Kidney (tissue), 14 donors: ENCODE results near the gene NECAB3. TPM values are rescaled to one million over a fixed set of nuclear protein-coding genes. Genes with fewer than 3 reads are reported as not detected.

ENCODE experiments used
- DNase-seq, 5 donors: peaks; one replicate each; pipeline ENCODE4 v3.0.0-alpha.2; 2013 to 2020
- FAIRE-seq: peaks from 2 replicates; lab custom pipeline; 2012; peaks lifted over from hg19 to GRCh38; lab: Jason Lieb, UNC
- H3K27ac ChIP-seq, 2 donors: one replicate each; pipeline ENCODE4 v1.7.0; 2013; ENCODE audit warnings: low read depth in 2 of 2, low read length in 2 of 2, inconsistent platforms in 1 of 2
- H3K27me3 ChIP-seq: one replicate; pipeline ENCODE4 v1.7.1; 2013; ENCODE audit warnings: low read length, inconsistent platforms; ENCODE audit not compliant: control insufficient read depth, insufficient read depth
- H3K36me3 ChIP-seq, 3 donors: one replicate each; pipeline versions ENCODE4 v1.7.0 to v1.7.1; 2013; ENCODE audit warnings: low read length in 3 of 3, control low read depth in 1 of 3, inconsistent platforms in 1 of 3; ENCODE audit not compliant: insufficient read depth in 3 of 3, control insufficient read depth in 2 of 3
- H3K4me1 ChIP-seq, 3 donors: one replicate each; pipeline versions ENCODE4 v1.7.0 to v1.7.1; 2013; ENCODE audit warnings: low read length in 3 of 3, inconsistent platforms in 1 of 3, low read depth in 1 of 3; ENCODE audit not compliant: control insufficient read depth in 2 of 3, insufficient read depth in 2 of 3
- H3K4me3 ChIP-seq, 3 donors: one replicate each; pipeline versions ENCODE4 v1.7.0 to v1.8.1; 2013; ENCODE audit warnings: low read length in 3 of 3, control low read depth in 1 of 3, inconsistent platforms in 1 of 3
- H3K9ac ChIP-seq, 3 donors: one replicate each; pipeline versions ENCODE4 v1.7.0 to v1.7.1; 2013; ENCODE audit warnings: low read length in 3 of 3, control low read depth in 1 of 3, inconsistent platforms in 1 of 3
- H3K9me3 ChIP-seq, 3 donors: one replicate each; pipeline versions ENCODE4 v1.7.0 to v1.7.1; 2013; ENCODE audit warnings: low read length in 3 of 3, control low read depth in 1 of 3, inconsistent platforms in 1 of 3; ENCODE audit not compliant: control insufficient read depth in 2 of 3, insufficient read depth in 1 of 3
- intact Hi-C: fragments of 100-400 bp; cut with DNase I; formaldehyde crosslinking; loops from one replicate; pipeline ENCODE4 v1.11.1; 2022
- polyA plus RNA-seq: library from polyadenylated mRNA; stranded (reverse); fragments of 350-450 nt; fragmentation: Illumina TruSeq; extraction: RNeasy Lipid Tissue Mini Kit (QIAGEN cat#74804); gene quantifications from one replicate; pipeline ENCODE4 v1.2.3, GENCODE V29; 2014; ENCODE audit warnings: low read depth, low replicate concordance; ENCODE audit not compliant: insufficient read depth
- total RNA-seq: library from RNA; stranded (reverse); fragmentation: NEBNext Ultra II Directional; extraction: Animal tissue kit (Norgen Biotek cat#: 25700); gene quantifications from one replicate; pipeline ENCODE4 v1.2.1, GENCODE V29; 2021
- TF ChIP-seq, protein P1 (sequence below): IDR thresholded peaks from 3 replicates; pipeline ENCODE4 v1.5.1; 2012; ENCODE audit warnings: mild to moderate bottlenecking, moderate library complexity, borderline replicate concordance; ENCODE audit not compliant: insufficient read depth; ENCODE audit errors: extremely low read depth
- donor health status: control.
- donor health status: control.
- donor health status: control.
- donor health status: control.
- donor health status: control.
- donor health status: DM: yes; HTN: yes; CAD: no.
- donor health status: Normal renal cell carcinoma (clear cell type).

NECAB3 gene
- total and polyA plus RNA-seq, 2 donors from 2014 or later = 19.7 to 35.6 TPM

DNA sequence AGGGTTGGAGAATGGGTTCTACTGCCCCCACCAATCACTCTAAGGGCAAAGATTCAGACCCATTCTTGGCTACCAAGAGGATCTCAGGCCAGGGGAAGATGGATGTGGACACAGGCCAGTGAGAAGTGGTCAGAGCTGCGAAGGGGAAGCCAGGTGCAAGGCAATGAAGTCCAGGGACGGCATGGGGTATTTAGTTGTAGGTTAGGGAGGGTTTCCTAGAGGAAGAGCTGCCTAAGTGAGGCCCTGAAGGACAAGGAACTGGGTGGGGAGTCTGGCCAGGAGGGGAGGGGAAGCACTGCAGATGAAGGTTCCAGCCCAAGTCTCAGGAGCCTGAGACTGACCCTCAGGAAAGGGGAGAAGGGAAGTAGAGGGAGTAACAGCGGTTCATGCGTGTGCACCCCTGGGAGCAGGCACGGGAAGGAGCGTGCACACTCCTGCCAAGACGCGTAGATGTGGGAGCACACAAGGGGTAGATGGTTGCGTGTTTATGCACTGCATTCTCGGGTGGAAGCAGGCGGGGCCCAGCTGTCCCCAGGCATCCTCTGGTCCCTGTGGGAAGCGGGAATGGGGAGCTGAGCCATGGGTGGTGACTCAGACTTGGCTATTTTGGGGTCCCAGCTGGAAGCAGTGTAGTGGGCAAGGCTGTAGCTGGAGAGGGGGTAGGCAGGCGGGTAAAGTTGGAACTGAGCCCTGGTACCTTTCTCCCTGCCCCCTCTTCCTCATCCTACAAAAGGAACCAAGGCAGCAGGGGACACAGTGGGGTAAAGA lies 4.2 kb downstream of the NECAB3 start:
- peaks cover 0 to 32% (median 4%) of the 10 kb centered on the region in 3 donors for H3K4me1 ChIP-seq
- no peak for DNase-seq
- no peak for FAIRE-seq
- H3K36me3 ChIP-seq = peaks cover 0 to 5% (median 0%) of the 10 kb centered on the region in 3 donors
- no peak overlapping the region for H3K9ac ChIP-seq
- intact Hi-C loops = no loop called here
- H3K27ac ChIP-seq = no peak overlapping the region
- no peak overlapping the region for H3K4me3 ChIP-seq
- TF ChIP-seq, protein P1, sequence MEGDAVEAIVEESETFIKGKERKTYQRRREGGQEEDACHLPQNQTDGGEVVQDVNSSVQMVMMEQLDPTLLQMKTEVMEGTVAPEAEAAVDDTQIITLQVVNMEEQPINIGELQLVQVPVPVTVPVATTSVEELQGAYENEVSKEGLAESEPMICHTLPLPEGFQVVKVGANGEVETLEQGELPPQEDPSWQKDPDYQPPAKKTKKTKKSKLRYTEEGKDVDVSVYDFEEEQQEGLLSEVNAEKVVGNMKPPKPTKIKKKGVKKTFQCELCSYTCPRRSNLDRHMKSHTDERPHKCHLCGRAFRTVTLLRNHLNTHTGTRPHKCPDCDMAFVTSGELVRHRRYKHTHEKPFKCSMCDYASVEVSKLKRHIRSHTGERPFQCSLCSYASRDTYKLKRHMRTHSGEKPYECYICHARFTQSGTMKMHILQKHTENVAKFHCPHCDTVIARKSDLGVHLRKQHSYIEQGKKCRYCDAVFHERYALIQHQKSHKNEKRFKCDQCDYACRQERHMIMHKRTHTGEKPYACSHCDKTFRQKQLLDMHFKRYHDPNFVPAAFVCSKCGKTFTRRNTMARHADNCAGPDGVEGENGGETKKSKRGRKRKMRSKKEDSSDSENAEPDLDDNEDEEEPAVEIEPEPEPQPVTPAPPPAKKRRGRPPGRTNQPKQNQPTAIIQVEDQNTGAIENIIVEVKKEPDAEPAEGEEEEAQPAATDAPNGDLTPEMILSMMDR = no peak
- H3K9me3 ChIP-seq = no peaks in the 10 kb centered on the region
- no peaks in the 10 kb centered on the region for H3K27me3 ChIP-seq

DNA sequence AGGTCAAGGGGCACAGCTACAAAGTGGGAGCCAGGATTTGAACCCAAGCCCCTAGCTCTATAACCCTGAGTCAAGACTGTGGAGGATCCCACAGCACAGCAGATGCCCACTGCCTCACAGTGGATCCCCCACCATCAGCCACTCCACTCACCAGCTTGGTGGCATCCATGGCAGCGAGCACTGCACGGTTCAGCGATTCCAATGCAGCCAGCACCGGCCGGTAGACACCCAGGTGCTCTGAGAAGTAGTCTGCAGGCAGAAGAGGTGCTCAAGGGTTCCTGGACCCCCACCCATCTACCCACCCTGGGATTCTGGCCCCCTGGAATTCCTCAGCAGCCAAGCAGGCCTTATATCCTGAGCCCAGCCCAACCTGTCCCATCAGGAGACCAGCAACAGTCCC lies 5.0 kb downstream of the NECAB3 start:
- TF ChIP-seq, protein P1 = no peak
- Histone ChIP-seq H3K36me3 (peaks cover 0 to 5% (median 0%) of the 10 kb centered on the region in 3 donors), H3K27me3 (no peaks in the 10 kb centered on the region), H3K9me3 (no peaks in the 10 kb centered on the region), H3K4me3 (no peak overlapping the region), H3K4me1 (peaks cover 0 to 28% (median 9%) of the 10 kb centered on the region in 3 donors), H3K27ac (no peak overlapping the region), H3K9ac (no peak overlapping the region)
- DNase-seq (peak in 1 of 5 donors; percentile 57), FAIRE-seq (no peak)
- intact Hi-C loops = no loop called here

DNA sequence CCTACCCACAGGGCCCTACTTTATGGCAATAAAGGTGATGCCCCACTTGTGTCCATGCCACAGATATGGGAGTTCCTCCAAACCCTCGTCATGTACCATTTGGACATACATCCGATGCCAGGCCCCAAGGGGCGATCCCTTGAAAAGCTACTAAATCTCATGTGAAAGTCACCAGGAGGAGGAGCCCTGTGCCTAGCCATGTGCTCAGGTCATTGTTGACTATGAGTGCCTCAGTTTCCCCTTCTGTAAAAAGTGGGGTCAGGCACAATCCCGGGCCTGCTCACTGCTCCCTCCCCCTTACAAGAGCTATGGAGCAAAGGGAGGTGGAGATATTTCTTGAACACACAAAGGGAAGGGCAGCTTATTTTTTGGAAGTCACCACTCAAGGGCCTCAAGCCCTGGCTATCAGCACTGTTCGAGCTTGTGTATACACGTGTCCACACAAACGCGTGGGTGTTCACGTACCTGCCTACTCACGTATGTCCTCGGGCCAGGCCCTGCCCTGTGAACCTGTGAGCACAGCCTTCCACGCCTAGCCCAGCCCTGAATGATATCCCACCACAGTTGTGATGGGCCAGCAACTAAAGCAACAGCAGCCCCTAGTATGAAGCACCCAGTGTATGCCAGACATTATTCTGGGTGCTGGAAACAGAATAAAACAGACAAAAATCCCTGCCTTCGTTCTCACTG lies 5.6 kb downstream of the NECAB3 start:
- Histone ChIP-seq H3K27me3 (no peaks in the 10 kb centered on the region), H3K4me3 (no peak overlapping the region), H3K27ac (no peak overlapping the region), H3K9me3 (no peaks in the 10 kb centered on the region), H3K9ac (no peak overlapping the region), H3K4me1 (peaks cover 0 to 31% (median 14%) of the 10 kb centered on the region in 3 donors), H3K36me3 (peaks cover 0 to 5% (median 0%) of the 10 kb centered on the region in 3 donors)
- TF ChIP-seq, protein P1 = no peak
- peak in 1 of 5 donors; percentile 68 for DNase-seq
- FAIRE-seq = no peak
- intact Hi-C loops = no loop called here
